ENCODE data around the gene KDM6B. TPM values are rescaled to one million over a fixed set of nuclear protein-coding genes. Genes with fewer than 3 reads are reported as not detected.
A peak's percentile ranks its signal among the peaks of the same experiment; 100 is the strongest.

KDM6B gene
- total RNA-seq (100 to 1,000 TPM in 4 of 5 experiments, 10 to 100 TPM in 1; 32.2 to 179 (median 120) TPM), polyA plus RNA-seq (1 to 10 TPM in 1 of 2 donors, under 1 TPM in 1; 0.95 to 1.5 TPM), total RNA-seq (377 reads per million, percentile 97 among the genes with 10 or more reads in this experiment)

- POLR2A ChIA-PET: interaction anchor here (0.9 to 9.7 kb wide), 15 partner anchors 8 to 350 kb away, joined by 3 to 89 read pairs (median 7); partner anchors contain the start of genes CYB5D1, MPDU1, NAA38 and POLR2A
- Histone ChIP-seq H3K27me3 (ENCODE audit: control insufficient read depth in 2 of 2, insufficient read depth in 2 of 2, low read length in 2 of 2) (no peaks in the 10 kb centered on the region), H3K27ac (ENCODE audit: low read depth, low read length) (peak within 1 kb of the TSS; percentile 96), H3K36me3 (ENCODE audit: control insufficient read depth in 2 of 3, insufficient read depth in 3 of 3, low read length in 3 of 3) (peaks cover 0 to 3% (median 0%) of the 10 kb centered on the region in 3 experiments), H3K4me1 (ENCODE audit: control insufficient read depth in 2 of 2, insufficient read depth in 2 of 2, low read length in 2 of 2) (peaks cover 25 to 26% of the 10 kb centered on the region in 2 donors), H3K4me3 (ENCODE audit: low read length) (peak within 1 kb of the TSS; percentile 96), H3K9me3 (ENCODE audit: control insufficient read depth in 2 of 3, low read length in 3 of 3) (no peaks in the 10 kb centered on the region)
- H3K9me3 Mint-ChIP-seq: peaks cover 0 to 6% (median 0%) of the 10 kb centered on the region in 11 donors
- CTCF ChIA-PET: interaction anchor here (0.5 to 4.4 kb wide), 11 partner anchors 11 to 195 kb away, joined by 3 to 43 read pairs (median 5); partner anchors contain the start of gene NAA38
- DNase-seq (peak; percentile 80 to 91 (median 90)), ATAC-seq (peak; percentile 67)
- H3K27me3 Mint-ChIP-seq: peaks cover 0 to 35% (median 0%) of the 10 kb centered on the region in 5 donors
- peaks cover 17 to 48% (median 31%) of the 10 kb centered on the region in 7 donors for H3K4me1 Mint-ChIP-seq
- peak within 1 kb of the TSS; percentile 91 to 99 (median 96) for H3K4me3 Mint-ChIP-seq
- no peaks in the 10 kb centered on the region for H3K36me3 Mint-ChIP-seq
- intact Hi-C loops (cut with micrococcal nuclease): loop anchor here (1.0 to 10.0 kb wide), 13 partner anchors 10 to 819 kb away; partner anchors contain the start of genes ACADVL (in 1 of the 2), ALOXE3 (in 1 of the 2), CNTROB (in 1 of the 2) and DLG4 (in 1 of the 2)
- H3K27ac Mint-ChIP-seq: peak within 1 kb of the TSS; percentile 95 to 100 (median 99)
Observed at GRCh38 chr17:7833795-7834541, at the start of gene KDM6B. KDM6B (plus strand) TSS chr17:7834217; CDS start chr17:7845555, 11,338 bp downstream.

DNA sequence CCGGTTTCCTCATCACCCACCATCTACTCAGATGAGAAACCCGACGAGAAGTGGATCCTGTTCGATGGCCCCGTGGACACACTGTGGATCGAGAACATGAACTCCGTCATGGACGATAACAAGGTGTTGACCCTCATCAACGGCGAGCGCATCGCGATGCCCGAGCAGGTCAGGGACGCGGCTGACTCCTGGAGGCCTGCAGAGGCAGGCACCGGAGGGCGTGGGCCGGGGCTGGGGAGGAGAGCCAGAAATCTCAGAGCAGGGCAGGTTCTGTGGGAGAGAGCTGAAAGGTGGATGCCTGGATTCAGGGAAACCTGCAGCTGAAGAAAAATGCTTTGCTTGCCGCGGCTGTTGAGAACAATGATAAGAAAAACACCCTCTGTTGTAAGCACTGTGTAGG is 47.2 kb upstream of the KDM6B start:
- no peak overlapping the region for H3K4me3 ChIP-seq (ENCODE audit: low read length)
- POLR2A ChIA-PET: no interaction called here
- H3K27ac Mint-ChIP-seq: no peak overlapping the region
- H3K4me1 ChIP-seq (ENCODE audit: control insufficient read depth in 2 of 2, insufficient read depth in 2 of 2, low read length in 2 of 2): no peaks in the 10 kb centered on the region
- no peaks in the 10 kb centered on the region for H3K36me3 Mint-ChIP-seq
- ATAC-seq (no peak), DNase-seq (no peak)
- H3K27ac ChIP-seq (ENCODE audit: low read depth, low read length): no peak overlapping the region
- H3K9me3 Mint-ChIP-seq: no peaks in the 10 kb centered on the region
- H3K36me3 ChIP-seq (ENCODE audit: control insufficient read depth in 2 of 3, insufficient read depth in 3 of 3, low read length in 3 of 3): no peaks in the 10 kb centered on the region
- intact Hi-C loops (cut with micrococcal nuclease): no loop called here
- H3K27me3 Mint-ChIP-seq: peaks cover 0 to 5% (median 2%) of the 10 kb centered on the region in 5 donors
- no peaks in the 10 kb centered on the region for H3K4me1 Mint-ChIP-seq
- no peaks in the 10 kb centered on the region for H3K9me3 ChIP-seq (ENCODE audit: control insufficient read depth in 2 of 3, low read length in 3 of 3)
- no peak overlapping the region for H3K4me3 Mint-ChIP-seq
- H3K27me3 ChIP-seq (ENCODE audit: control insufficient read depth in 2 of 2, insufficient read depth in 2 of 2, low read length in 2 of 2): no peaks in the 10 kb centered on the region
- CTCF ChIA-PET: no interaction called here

GRCh38 chr17:7789131-7789530 is 44.9 kb upstream of the KDM6B start:
- ATAC-seq (no peak), DNase-seq (no peak)
- ChIA-PET POLR2A (no interaction called here), CTCF (no interaction called here)
- Histone ChIP-seq H3K27ac (ENCODE audit: low read depth, low read length) (no peak overlapping the region), H3K27me3 (ENCODE audit: control insufficient read depth in 2 of 2, insufficient read depth in 2 of 2, low read length in 2 of 2) (no peaks in the 10 kb centered on the region), H3K4me1 (ENCODE audit: control insufficient read depth in 2 of 2, insufficient read depth in 2 of 2, low read length in 2 of 2) (no peaks in the 10 kb centered on the region), H3K9me3 (ENCODE audit: control insufficient read depth in 2 of 3, low read length in 3 of 3) (no peaks in the 10 kb centered on the region), H3K36me3 (ENCODE audit: control insufficient read depth in 2 of 3, insufficient read depth in 3 of 3, low read length in 3 of 3) (no peaks in the 10 kb centered on the region), H3K4me3 (ENCODE audit: low read length) (no peak overlapping the region)
- no peaks in the 10 kb centered on the region for H3K36me3 Mint-ChIP-seq
- H3K4me1 Mint-ChIP-seq: no peaks in the 10 kb centered on the region
- no peak overlapping the region for H3K4me3 Mint-ChIP-seq
- intact Hi-C loops (cut with micrococcal nuclease): no loop called here
- no peak overlapping the region for H3K27ac Mint-ChIP-seq
- no peaks in the 10 kb centered on the region for H3K9me3 Mint-ChIP-seq
- H3K27me3 Mint-ChIP-seq: peaks cover 0 to 5% (median 2%) of the 10 kb centered on the region in 5 donors

- no peak for DNase-seq
- Mint-ChIP-seq H3K27me3 (peaks cover 0 to 4% (median 0%) of the 10 kb centered on the region in 5 donors), H3K36me3 (no peaks in the 10 kb centered on the region), H3K27ac (no peak overlapping the region), H3K4me1 (no peaks in the 10 kb centered on the region), H3K9me3 (no peaks in the 10 kb centered on the region), H3K4me3 (no peak overlapping the region)
- no peaks in the 10 kb centered on the region for H3K36me3 ChIP-seq (ENCODE audit: control insufficient read depth in 2 of 3, insufficient read depth in 3 of 3, low read length in 3 of 3)
- no peaks in the 10 kb centered on the region for H3K4me1 ChIP-seq (ENCODE audit: control insufficient read depth in 2 of 2, insufficient read depth in 2 of 2, low read length in 2 of 2)
- no peaks in the 10 kb centered on the region for H3K9me3 ChIP-seq (ENCODE audit: control insufficient read depth in 2 of 3, low read length in 3 of 3)
- no peak overlapping the region for H3K27ac ChIP-seq (ENCODE audit: low read depth, low read length)
- ChIA-PET CTCF (no interaction called here), POLR2A (no interaction called here)
- H3K27me3 ChIP-seq (ENCODE audit: control insufficient read depth in 2 of 2, insufficient read depth in 2 of 2, low read length in 2 of 2): no peaks in the 10 kb centered on the region
- H3K4me3 ChIP-seq (ENCODE audit: low read length): no peak overlapping the region
- intact Hi-C loops (cut with micrococcal nuclease): no loop called here
- ATAC-seq: no peak
Observed at GRCh38 chr17:7790150-7790549, 43.9 kb upstream of the KDM6B start.

DNA sequence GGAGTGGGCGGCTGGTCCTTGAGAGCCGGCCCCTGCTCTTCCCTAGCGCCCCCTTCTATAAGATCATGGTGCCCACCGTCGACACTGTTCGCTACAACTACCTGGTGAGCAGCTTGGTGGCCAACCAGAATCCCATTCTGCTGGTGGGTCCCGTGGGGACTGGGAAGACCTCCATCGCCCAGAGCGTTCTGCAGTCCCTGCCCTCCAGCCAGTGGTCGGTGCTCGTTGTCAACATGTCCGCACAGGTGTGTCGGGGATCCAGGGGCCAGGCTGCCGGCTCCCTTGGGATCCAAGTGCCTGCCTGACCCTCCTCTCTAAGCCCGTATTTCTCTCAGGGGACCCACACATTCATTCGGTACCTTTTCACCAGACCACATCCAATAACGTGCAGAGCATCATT is 41.4 kb upstream of the KDM6B start:
- Histone ChIP-seq H3K27ac (ENCODE audit: low read depth, low read length) (no peak overlapping the region), H3K4me3 (ENCODE audit: low read length) (no peak overlapping the region), H3K4me1 (ENCODE audit: control insufficient read depth in 2 of 2, insufficient read depth in 2 of 2, low read length in 2 of 2) (no peaks in the 10 kb centered on the region), H3K36me3 (ENCODE audit: control insufficient read depth in 2 of 3, insufficient read depth in 3 of 3, low read length in 3 of 3) (no peaks in the 10 kb centered on the region), H3K27me3 (ENCODE audit: control insufficient read depth in 2 of 2, insufficient read depth in 2 of 2, low read length in 2 of 2) (no peaks in the 10 kb centered on the region), H3K9me3 (ENCODE audit: control insufficient read depth in 2 of 3, low read length in 3 of 3) (no peaks in the 10 kb centered on the region)
- ATAC-seq (no peak), DNase-seq (no peak)
- intact Hi-C loops (cut with micrococcal nuclease): no loop called here
- POLR2A ChIA-PET: no interaction called here
- CTCF ChIA-PET: no interaction called here
- Mint-ChIP-seq H3K27me3 (peaks cover 0 to 3% (median 0%) of the 10 kb centered on the region in 5 donors), H3K9me3 (no peaks in the 10 kb centered on the region), H3K27ac (peak overlapping the region in 1 of 9 donors; percentile 19), H3K36me3 (no peaks in the 10 kb centered on the region), H3K4me1 (no peaks in the 10 kb centered on the region), H3K4me3 (no peak overlapping the region)

DNA sequence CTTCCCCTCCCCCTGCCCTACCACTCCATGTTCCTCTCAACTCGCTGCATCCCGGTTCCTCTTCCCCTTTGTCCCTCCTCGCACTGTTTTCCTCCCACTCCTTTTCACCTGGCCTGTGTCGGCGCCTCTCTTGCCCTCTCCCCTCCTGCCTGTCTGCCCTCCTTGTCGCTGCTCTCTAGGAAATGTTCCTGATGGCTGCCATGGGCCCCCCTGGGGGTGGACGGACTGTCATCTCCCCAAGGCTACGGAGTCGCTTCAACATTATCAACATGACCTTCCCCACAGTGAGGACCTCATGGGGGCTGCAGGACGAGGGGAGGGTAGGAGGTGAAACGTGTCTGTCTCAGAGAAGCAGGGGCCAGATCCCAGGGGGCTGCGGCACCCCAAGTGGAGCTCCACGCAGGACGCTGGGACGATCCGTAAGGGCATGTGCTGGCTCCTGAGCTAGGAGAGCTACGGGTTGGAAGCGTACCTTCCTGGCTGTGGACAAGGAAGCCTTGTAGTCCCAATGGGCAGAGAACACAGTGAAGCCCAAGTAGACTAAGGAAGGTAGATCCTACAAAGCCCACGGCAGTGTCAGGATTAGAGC is 39.8 kb upstream of the KDM6B start:
- Mint-ChIP-seq H3K9me3 (no peaks in the 10 kb centered on the region), H3K4me1 (no peaks in the 10 kb centered on the region), H3K27ac (peak overlapping the region in 1 of 9 donors; percentile 21), H3K4me3 (no peak overlapping the region), H3K36me3 (no peaks in the 10 kb centered on the region), H3K27me3 (peaks cover 0 to 3% (median 0%) of the 10 kb centered on the region in 5 donors)
- ChIA-PET CTCF (no interaction called here), POLR2A (no interaction called here)
- Histone ChIP-seq H3K9me3 (ENCODE audit: control insufficient read depth in 2 of 3, low read length in 3 of 3) (no peaks in the 10 kb centered on the region), H3K4me1 (ENCODE audit: control insufficient read depth in 2 of 2, insufficient read depth in 2 of 2, low read length in 2 of 2) (no peaks in the 10 kb centered on the region), H3K36me3 (ENCODE audit: control insufficient read depth in 2 of 3, insufficient read depth in 3 of 3, low read length in 3 of 3) (no peaks in the 10 kb centered on the region), H3K27ac (ENCODE audit: low read depth, low read length) (no peak overlapping the region), H3K4me3 (ENCODE audit: low read length) (no peak overlapping the region), H3K27me3 (ENCODE audit: control insufficient read depth in 2 of 2, insufficient read depth in 2 of 2, low read length in 2 of 2) (no peaks in the 10 kb centered on the region)
- ATAC-seq (no peak), DNase-seq (no peak)
- intact Hi-C loops (cut with micrococcal nuclease): no loop called here
